Choroid plexus epithelial cell (primary cell): ENCODE data around the gene GPR68.

ENCODE experiments used
- DNase-seq: peaks from one replicate; pipeline ENCODE4 v3.0.0-alpha.2; 2010; ENCODE audit warnings: low read depth
- H3K4me3 ChIP-seq: 2 replicates; pipeline ENCODE4 v1.5.1; 2011; ENCODE audit warnings: low read depth, mild to moderate bottlenecking, control low read depth, low read length, moderate library complexity
- TF ChIP-seq, protein P1 (sequence below): conservative IDR thresholded peaks from 2 replicates; pipeline ENCODE4 v1.5.1; 2011; ENCODE audit warnings: low read depth, mild to moderate bottlenecking, control low read depth, inconsistent platforms, low read length, moderate library complexity

Gene GPR68

DNA sequence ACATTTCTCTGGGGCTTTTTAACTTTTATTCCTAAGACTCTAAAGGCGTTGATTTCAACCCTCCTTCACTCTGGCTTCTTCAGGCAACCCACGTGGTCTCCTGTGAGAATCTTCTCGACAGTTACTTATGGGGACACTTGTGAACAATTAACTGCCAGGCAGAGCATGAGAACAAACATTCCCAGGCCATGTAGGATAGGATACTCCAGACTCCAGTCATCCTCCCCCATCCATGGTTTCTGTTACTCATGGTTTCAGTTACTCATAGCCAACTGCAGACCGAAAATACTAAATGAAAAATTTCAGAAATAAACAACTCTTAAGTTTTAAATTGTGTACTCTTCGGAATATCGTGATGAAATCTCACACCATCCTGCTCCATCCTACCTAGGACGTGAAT is 19.5 kb downstream of the GPR68 start:
- no peak for DNase-seq
- TF ChIP-seq, protein P1, sequence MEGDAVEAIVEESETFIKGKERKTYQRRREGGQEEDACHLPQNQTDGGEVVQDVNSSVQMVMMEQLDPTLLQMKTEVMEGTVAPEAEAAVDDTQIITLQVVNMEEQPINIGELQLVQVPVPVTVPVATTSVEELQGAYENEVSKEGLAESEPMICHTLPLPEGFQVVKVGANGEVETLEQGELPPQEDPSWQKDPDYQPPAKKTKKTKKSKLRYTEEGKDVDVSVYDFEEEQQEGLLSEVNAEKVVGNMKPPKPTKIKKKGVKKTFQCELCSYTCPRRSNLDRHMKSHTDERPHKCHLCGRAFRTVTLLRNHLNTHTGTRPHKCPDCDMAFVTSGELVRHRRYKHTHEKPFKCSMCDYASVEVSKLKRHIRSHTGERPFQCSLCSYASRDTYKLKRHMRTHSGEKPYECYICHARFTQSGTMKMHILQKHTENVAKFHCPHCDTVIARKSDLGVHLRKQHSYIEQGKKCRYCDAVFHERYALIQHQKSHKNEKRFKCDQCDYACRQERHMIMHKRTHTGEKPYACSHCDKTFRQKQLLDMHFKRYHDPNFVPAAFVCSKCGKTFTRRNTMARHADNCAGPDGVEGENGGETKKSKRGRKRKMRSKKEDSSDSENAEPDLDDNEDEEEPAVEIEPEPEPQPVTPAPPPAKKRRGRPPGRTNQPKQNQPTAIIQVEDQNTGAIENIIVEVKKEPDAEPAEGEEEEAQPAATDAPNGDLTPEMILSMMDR, result no peak
- no peak overlapping the region for H3K4me3 ChIP-seq

DNA sequence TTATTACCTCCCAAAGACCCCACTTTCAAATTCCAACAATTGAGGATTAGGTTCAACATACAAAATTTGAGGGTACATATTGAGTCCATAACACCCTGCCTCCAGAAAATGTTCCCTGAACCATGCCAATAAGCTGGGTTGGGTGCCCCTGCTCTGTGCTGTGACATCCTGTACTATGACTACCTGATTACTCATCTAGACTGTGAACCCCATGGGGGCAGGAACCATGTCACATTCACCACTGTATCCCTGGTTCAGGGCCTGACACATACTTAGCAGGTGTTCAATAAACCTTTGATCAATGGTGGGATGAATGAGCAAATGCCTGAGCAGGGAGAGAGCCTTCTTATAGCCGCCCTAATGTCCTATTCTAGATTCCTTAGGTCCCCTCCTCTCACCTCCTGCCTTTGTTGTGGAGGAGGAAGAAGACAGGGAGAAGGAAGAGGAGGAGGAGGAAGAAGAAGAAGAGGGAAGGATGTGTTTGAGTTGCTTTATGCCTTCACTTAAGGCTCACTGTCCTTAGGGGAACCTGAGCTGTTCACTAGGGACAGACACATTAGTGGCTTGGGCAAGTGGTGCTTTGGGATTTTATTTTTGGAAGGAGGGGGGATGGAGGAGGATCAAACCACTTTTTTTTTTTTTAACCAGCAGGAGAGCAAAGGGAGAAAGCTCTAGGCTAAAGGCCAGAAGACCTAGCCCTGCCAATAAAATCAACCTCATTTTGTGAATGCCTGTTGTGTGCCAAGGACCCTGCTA is 21.3 kb downstream of the GPR68 start:
- TF ChIP-seq, protein P1, result no peak
- H3K4me3 ChIP-seq, result no peak overlapping the region
- DNase-seq, result no peak

DNA sequence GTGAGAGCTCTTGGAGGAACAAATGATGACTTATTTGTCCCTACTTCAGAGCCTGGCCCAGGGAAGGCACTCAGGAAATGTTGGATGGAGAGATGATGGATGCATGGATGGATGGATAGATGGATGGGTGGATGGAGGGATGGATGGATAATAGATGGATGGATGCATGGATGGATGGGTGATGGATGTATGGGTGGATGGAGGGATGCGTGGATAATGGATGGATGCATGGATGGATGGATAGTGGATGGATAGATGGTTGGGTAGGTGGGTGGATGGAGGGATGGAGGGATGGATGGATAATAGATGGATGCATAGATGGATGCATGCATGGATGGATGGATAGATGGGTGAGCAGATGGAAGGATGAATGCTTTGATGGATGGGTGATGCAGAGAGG is 23.2 kb downstream of the GPR68 start:
- TF ChIP-seq, protein P1, result no peak
- H3K4me3 ChIP-seq, result no peak overlapping the region
- DNase-seq, result no peak

DNA sequence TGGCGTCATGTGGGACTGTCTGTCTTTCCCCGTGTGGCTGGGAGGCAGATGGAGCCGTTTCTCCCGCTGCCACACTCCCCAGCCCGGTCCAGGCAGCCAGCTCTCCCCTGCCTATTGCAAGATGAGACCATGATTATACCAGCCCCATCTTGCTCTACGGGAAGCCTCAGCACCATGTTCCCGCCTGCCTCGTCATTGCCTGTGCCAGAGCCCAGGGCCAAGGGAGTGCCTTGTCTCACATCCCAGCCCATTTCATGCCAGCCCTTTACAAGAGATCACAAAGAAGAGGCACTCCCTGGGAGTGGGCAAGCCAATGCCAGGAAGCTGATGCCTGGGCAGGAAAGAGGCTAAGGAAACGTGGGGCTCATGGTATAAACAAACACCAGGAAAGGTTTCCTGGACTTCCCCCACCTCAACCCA is 23.9 kb downstream of the GPR68 start:
- no peak overlapping the region for H3K4me3 ChIP-seq
- TF ChIP-seq, protein P1, result no peak
- DNase-seq, result no peak

DNA sequence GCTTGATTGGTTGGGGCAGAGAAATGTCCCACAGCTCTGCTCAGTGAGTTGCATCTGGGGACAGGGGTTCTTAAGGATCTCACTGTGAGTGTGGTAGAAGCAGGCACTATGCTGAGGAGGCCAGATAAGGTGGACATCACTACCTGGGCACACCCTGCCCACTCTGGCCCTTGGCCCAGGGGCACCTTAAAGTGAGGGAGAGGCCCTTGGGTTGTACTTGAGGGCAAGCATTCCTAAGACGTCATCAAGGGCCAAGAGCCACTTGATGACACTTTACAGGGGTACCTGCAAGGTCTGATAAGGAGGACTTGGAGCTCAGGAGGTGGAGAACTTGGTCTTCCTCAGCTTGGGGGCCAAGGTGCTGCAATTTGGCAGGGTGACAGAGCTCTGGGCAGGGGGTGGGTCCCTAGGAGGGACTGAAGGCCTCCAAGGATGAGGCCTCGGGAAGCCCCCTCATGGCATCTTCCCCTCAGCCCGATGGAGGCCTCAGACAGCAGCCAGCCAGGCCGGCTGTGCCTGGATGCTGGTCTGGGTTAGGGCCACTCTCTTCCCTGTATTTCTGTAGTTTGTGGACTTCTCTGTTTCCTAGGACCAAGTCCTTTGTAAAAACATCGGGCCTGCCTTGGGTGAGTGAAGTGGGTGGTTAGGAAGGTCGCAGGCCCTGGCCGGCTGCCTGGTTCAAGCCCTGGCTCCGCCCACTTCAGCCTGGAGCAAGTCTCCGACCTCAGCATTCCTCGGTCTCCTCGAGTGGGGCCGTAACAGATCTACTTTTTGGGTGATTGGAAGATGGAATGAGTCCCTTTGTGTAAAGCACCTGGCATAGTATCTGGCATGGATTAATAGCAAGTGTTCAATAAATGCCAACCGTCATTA is 24.8 kb downstream of the GPR68 start:
- TF ChIP-seq, protein P1, result no peak
- no peak overlapping the region for H3K4me3 ChIP-seq
- DNase-seq, result no peak

DNA sequence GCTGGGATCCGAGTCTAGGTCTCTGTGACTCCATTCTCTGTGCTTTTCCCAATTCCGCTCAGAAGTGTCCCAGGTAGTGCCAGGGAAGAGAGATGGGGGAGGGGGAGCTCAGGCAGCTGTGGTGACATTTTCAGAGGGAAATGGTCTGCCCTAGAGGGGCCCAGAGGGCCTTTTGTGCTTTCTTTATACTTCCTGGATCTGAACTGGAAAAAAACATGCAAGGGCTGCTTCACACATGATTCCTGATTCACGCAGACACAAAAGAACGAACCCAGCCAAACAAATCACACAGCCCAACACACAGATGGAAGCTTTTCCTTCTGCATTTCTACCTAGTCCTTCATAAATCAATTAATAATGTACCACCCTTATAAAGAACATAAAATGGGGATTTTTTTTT is 26.5 kb downstream of the GPR68 start:
- TF ChIP-seq, protein P1, result no peak
- DNase-seq, result no peak
- H3K4me3 ChIP-seq, result no peak overlapping the region
